Uterus (tissue), 2 donors: ENCODE data around the gene PSAPL1.

Experiments
- POLR2A ChIP-seq, 2 donors: fragments of 450-650 bp; IDR thresholded peaks; one replicate each; pipeline ENCODE4 v1.6.1; 2016; ENCODE audit warnings: antibody characterized with exemption in 2 of 2, mild to moderate bottlenecking in 1 of 2, moderate library complexity in 1 of 2
- TF ChIP-seq, protein P1 (sequence below), 4 experiments: fragments of 200-600 bp in 2 of 4; fragments of 450-650 bp in 2 of 4; sonication (generic) in 2 of 4; IDR thresholded peaks; one replicate each; pipeline ENCODE4 v1.5.1; 2016 to 2019; ENCODE audit warnings: antibody characterized with exemption in 4 of 4, mild to moderate bottlenecking in 2 of 4, moderate library complexity in 1 of 4

GRCh38 chr4:7473081-7473480 lies 38.4 kb upstream of the PSAPL1 start:
- TF ChIP-seq, protein P1, sequence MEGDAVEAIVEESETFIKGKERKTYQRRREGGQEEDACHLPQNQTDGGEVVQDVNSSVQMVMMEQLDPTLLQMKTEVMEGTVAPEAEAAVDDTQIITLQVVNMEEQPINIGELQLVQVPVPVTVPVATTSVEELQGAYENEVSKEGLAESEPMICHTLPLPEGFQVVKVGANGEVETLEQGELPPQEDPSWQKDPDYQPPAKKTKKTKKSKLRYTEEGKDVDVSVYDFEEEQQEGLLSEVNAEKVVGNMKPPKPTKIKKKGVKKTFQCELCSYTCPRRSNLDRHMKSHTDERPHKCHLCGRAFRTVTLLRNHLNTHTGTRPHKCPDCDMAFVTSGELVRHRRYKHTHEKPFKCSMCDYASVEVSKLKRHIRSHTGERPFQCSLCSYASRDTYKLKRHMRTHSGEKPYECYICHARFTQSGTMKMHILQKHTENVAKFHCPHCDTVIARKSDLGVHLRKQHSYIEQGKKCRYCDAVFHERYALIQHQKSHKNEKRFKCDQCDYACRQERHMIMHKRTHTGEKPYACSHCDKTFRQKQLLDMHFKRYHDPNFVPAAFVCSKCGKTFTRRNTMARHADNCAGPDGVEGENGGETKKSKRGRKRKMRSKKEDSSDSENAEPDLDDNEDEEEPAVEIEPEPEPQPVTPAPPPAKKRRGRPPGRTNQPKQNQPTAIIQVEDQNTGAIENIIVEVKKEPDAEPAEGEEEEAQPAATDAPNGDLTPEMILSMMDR (IDR thresholded peaks at IDR 0.05) = no peak
- TF ChIP-seq POLR2A (IDR thresholded peaks at IDR 0.05) = no peak
